Neural cell (in vitro differentiated cells): ENCODE data around the gene SH3BP5L. TPM values are rescaled to one million over a fixed set of nuclear protein-coding genes. Genes with fewer than 3 reads are reported as not detected.

Experiments used
- H2AFZ ChIP-seq: fragments of 200-600, 300-800 bp; sonication (generic), shearing (Covaris generic); 2 replicates; pipeline ENCODE4 v1.6.0; 2014; ENCODE audit warnings: low read depth, mild to moderate bottlenecking, antibody characterized with exemption, low read length, moderate library complexity
- H3F3A ChIP-seq: fragments of 200-600 bp; shearing (Covaris generic); 2 replicates; pipeline ENCODE4 v1.6.1; 2016; ENCODE audit warnings: mild to moderate bottlenecking, moderate library complexity, mixed read lengths, antibody characterized with exemption, low read length; ENCODE audit not compliant: insufficient read depth, poor library complexity, severe bottlenecking
- H3K27ac ChIP-seq: fragments of 200-600, 300-800 bp; sonication (generic), shearing (Covaris generic); 2 replicates; pipeline ENCODE4 v1.5.1; 2014; ENCODE audit warnings: mild to moderate bottlenecking, low read length, moderate library complexity
- H3K27me3 ChIP-seq: fragments of 300-800, 200-600 bp; sonication (generic), shearing (Covaris generic); 2 replicates; pipeline ENCODE4 v1.6.0; 2014; ENCODE audit warnings: mild to moderate bottlenecking, low read depth, low read length, moderate library complexity; ENCODE audit not compliant: insufficient read depth
- H3K36me3 ChIP-seq: fragments of 300-800, 200-600 bp; sonication (generic), shearing (Covaris generic); 2 replicates; pipeline ENCODE4 v1.5.1; 2014; ENCODE audit warnings: mild to moderate bottlenecking, antibody characterized with exemption, low read length, moderate library complexity; ENCODE audit not compliant: insufficient read depth
- H3K4me2 ChIP-seq: fragments of 300-800, 200-600 bp; sonication (generic), shearing (Covaris generic); 2 replicates; pipeline ENCODE4 v1.6.0; 2014; ENCODE audit warnings: mild to moderate bottlenecking, low read length
- H3K4me3 ChIP-seq: fragments of 300-800, 200-600 bp; sonication (generic), shearing (Covaris generic); 2 replicates; pipeline ENCODE4 v1.5.1; 2014; ENCODE audit warnings: mild to moderate bottlenecking, low read length, moderate library complexity
- H3K79me2 ChIP-seq: fragments of 200-600 bp; shearing (Covaris generic); replicated peaks from 2 replicates; pipeline ENCODE4 v1.6.0; 2014; ENCODE audit warnings: mild to moderate bottlenecking, low read length, moderate library complexity; ENCODE audit not compliant: insufficient read depth
- H3K9ac ChIP-seq: fragments of 300-800, 200-600 bp; sonication (generic), shearing (Covaris generic); 2 replicates; pipeline ENCODE4 v1.6.1; 2016; ENCODE audit warnings: mild to moderate bottlenecking, low read length, mixed read lengths
- H3K9me2 ChIP-seq: fragments of 200-600 bp; shearing (Covaris generic); 2 replicates; pipeline ENCODE4 v1.6.1; 2016; ENCODE audit warnings: mild to moderate bottlenecking, low read length, mixed read lengths; ENCODE audit not compliant: insufficient read depth
- H3K9me3 ChIP-seq: fragments of 200-600, 300-800 bp; sonication (generic), shearing (Covaris generic); 2 replicates; pipeline ENCODE4 v1.6.1; 2016; ENCODE audit warnings: mild to moderate bottlenecking, mixed run types, low read length, moderate library complexity, mixed read lengths
- H4K20me1 ChIP-seq: fragments of 200-600 bp; shearing (Covaris generic); 2 replicates; pipeline ENCODE4 v1.6.1; 2016; ENCODE audit warnings: mild to moderate bottlenecking, mixed run types; ENCODE audit not compliant: insufficient read depth
- EP300 ChIP-seq: fragments of 450-650 bp; conservative IDR thresholded peaks from 2 replicates; pipeline ENCODE4 v1.6.1; 2014; ENCODE audit warnings: antibody characterized with exemption, mild to moderate bottlenecking, moderate library complexity; ENCODE audit not compliant: poor library complexity, severe bottlenecking
- EZH2 ChIP-seq: fragments of 200-600, 300-800 bp; shearing (Covaris generic), sonication (generic); IDR thresholded peaks from 2 replicates; pipeline ENCODE4 v1.6.1; 2014; ENCODE audit warnings: antibody characterized with exemption, low read length, borderline replicate concordance, mild to moderate bottlenecking; ENCODE audit not compliant: insufficient read depth, poor library complexity, severe bottlenecking
- MXI1 ChIP-seq: fragments of 450-650 bp; conservative IDR thresholded peaks from 2 replicates; pipeline ENCODE4 v1.6.1; 2014; ENCODE audit warnings: antibody characterized with exemption, mild to moderate bottlenecking; ENCODE audit not compliant: poor library complexity, severe bottlenecking
- POLR2AphosphoS5 ChIP-seq: IDR thresholded peaks from 2 replicates; pipeline ENCODE4 v1.6.1; 2012
- RAD21 ChIP-seq: fragments of 450-650 bp; conservative IDR thresholded peaks from 2 replicates; pipeline ENCODE4 v1.6.1; 2014; ENCODE audit warnings: antibody characterized with exemption, mild to moderate bottlenecking, moderate library complexity
- SMC3 ChIP-seq: fragments of 450-650 bp; conservative IDR thresholded peaks from 2 replicates; pipeline ENCODE4 v1.6.1; 2014; ENCODE audit warnings: antibody characterized with exemption, mild to moderate bottlenecking, moderate library complexity; ENCODE audit not compliant: poor library complexity
- TAF1 ChIP-seq: IDR thresholded peaks from 2 replicates; pipeline ENCODE4 v1.6.1; 2012; ENCODE audit warnings: low read depth
- polyA plus RNA-seq: library from polyadenylated mRNA; depleted of rRNA; stranded (reverse); fragments of >200 nt; gene quantifications from 2 replicates; pipeline ENCODE4 v1.2.3, GENCODE V29; 2014
- TF ChIP-seq, protein P1 (sequence below): fragments of 450-650 bp; IDR thresholded peaks from 2 replicates; pipeline ENCODE4 v1.5.1; 2014; ENCODE audit warnings: antibody characterized with exemption, mild to moderate bottlenecking, moderate library complexity; ENCODE audit not compliant: poor library complexity, severe bottlenecking
- TF ChIP-seq, protein P2 (sequence below): IDR thresholded peaks from 2 replicates; pipeline ENCODE4 v1.6.1; 2012; ENCODE audit warnings: borderline replicate concordance

SH3BP5L gene
- polyA plus RNA-seq, 1 donor from 2014 or later: 38.6 TPM

DNA sequence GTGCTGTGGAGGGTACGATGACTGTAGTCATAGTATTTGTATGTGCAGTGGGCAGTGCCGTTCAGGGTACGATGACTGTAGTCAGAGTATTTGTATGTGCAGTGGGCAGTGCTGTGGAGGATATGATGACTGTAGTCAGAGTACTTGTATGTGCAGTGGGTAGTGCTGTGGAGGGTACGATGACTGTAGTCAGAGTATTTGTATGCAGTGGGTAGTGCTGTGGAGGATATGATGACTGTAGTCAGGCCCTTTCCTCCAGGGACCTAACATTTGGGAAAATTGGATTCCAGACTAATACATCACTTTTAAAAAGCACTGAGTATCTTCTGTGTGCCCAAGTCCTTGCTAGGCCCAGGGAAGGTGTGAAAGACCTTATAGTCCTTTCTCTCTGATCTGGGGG lies 15.2 kb upstream of the SH3BP5L start:
- no peak overlapping the region for H3K4me3 ChIP-seq
- no peak overlapping the region for H3K27ac ChIP-seq
- peaks cover 10% of the 10 kb centered on the region for H3K79me2 ChIP-seq
- H4K20me1 ChIP-seq: no peaks in the 10 kb centered on the region
- no peak overlapping the region for H3K9ac ChIP-seq
- no peaks in the 10 kb centered on the region for H3F3A ChIP-seq
- H3K9me2 ChIP-seq: no peaks in the 10 kb centered on the region
- H3K9me3 ChIP-seq: no peaks in the 10 kb centered on the region
- H2AFZ ChIP-seq: no peak overlapping the region
- no peaks in the 10 kb centered on the region for H3K27me3 ChIP-seq
- H3K4me2 ChIP-seq: no peak overlapping the region
- H3K36me3 ChIP-seq: no peaks in the 10 kb centered on the region
- TF ChIP-seq EP300 (no peak), SMC3 (no peak), TAF1 (no peak), MXI1 (no peak), EZH2 (no peak), RAD21 (no peak), POLR2AphosphoS5 (no peak)
- TF ChIP-seq, protein P1, sequence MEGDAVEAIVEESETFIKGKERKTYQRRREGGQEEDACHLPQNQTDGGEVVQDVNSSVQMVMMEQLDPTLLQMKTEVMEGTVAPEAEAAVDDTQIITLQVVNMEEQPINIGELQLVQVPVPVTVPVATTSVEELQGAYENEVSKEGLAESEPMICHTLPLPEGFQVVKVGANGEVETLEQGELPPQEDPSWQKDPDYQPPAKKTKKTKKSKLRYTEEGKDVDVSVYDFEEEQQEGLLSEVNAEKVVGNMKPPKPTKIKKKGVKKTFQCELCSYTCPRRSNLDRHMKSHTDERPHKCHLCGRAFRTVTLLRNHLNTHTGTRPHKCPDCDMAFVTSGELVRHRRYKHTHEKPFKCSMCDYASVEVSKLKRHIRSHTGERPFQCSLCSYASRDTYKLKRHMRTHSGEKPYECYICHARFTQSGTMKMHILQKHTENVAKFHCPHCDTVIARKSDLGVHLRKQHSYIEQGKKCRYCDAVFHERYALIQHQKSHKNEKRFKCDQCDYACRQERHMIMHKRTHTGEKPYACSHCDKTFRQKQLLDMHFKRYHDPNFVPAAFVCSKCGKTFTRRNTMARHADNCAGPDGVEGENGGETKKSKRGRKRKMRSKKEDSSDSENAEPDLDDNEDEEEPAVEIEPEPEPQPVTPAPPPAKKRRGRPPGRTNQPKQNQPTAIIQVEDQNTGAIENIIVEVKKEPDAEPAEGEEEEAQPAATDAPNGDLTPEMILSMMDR: no peak
- TF ChIP-seq, protein P2, sequence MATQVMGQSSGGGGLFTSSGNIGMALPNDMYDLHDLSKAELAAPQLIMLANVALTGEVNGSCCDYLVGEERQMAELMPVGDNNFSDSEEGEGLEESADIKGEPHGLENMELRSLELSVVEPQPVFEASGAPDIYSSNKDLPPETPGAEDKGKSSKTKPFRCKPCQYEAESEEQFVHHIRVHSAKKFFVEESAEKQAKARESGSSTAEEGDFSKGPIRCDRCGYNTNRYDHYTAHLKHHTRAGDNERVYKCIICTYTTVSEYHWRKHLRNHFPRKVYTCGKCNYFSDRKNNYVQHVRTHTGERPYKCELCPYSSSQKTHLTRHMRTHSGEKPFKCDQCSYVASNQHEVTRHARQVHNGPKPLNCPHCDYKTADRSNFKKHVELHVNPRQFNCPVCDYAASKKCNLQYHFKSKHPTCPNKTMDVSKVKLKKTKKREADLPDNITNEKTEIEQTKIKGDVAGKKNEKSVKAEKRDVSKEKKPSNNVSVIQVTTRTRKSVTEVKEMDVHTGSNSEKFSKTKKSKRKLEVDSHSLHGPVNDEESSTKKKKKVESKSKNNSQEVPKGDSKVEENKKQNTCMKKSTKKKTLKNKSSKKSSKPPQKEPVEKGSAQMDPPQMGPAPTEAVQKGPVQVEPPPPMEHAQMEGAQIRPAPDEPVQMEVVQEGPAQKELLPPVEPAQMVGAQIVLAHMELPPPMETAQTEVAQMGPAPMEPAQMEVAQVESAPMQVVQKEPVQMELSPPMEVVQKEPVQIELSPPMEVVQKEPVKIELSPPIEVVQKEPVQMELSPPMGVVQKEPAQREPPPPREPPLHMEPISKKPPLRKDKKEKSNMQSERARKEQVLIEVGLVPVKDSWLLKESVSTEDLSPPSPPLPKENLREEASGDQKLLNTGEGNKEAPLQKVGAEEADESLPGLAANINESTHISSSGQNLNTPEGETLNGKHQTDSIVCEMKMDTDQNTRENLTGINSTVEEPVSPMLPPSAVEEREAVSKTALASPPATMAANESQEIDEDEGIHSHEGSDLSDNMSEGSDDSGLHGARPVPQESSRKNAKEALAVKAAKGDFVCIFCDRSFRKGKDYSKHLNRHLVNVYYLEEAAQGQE: no peak

DNA sequence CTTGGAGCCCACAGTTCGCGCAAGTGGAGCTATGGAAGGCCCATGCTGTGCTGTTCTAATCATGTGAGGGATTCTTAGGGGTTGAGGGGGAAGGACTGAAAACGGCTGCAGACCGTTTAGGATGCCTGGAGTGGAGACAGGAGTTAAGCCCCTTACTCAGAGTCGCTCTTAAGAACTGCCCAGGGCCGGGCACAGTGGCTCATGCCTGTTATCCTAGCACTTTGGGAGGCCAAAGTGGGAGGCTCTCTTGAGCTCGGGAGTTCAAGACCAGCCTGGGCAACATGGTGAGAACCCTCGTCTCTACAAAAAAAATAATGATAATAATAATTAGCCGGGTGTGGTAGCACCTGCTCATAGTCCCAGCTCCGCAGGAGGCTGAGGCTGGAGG lies 13.4 kb upstream of the SH3BP5L start:
- no peaks in the 10 kb centered on the region for H3K9me3 ChIP-seq
- TF ChIP-seq TAF1: no peak
- no peak for TF ChIP-seq RAD21
- TF ChIP-seq, protein P1: no peak
- no peak for TF ChIP-seq MXI1
- TF ChIP-seq SMC3: no peak
- no peak for TF ChIP-seq EP300
- TF ChIP-seq EZH2: no peak
- no peak for TF ChIP-seq POLR2AphosphoS5
- TF ChIP-seq, protein P2: no peak
- H3K4me2 ChIP-seq: peak overlapping the region; percentile 77
- H3K9me2 ChIP-seq: no peaks in the 10 kb centered on the region
- no peak overlapping the region for H2AFZ ChIP-seq
- no peaks in the 10 kb centered on the region for H3K27me3 ChIP-seq
- H3K27ac ChIP-seq: peak overlapping the region; percentile 95
- H3K36me3 ChIP-seq: no peaks in the 10 kb centered on the region
- peaks cover 10% of the 10 kb centered on the region for H3K79me2 ChIP-seq
- no peaks in the 10 kb centered on the region for H3F3A ChIP-seq
- peak overlapping the region; percentile 99 for H3K4me3 ChIP-seq
- H3K9ac ChIP-seq: peak overlapping the region; percentile 98
- no peaks in the 10 kb centered on the region for H4K20me1 ChIP-seq
